Upper lobe of right lung (tissue), 1 donor: ENCODE data around the gene PTPN3. TPM values are rescaled to one million over a fixed set of nuclear protein-coding genes. Genes with fewer than 3 reads are reported as not detected.
"Not testable (repeated sequence)": the region's sequence is repeated elsewhere in the genome, so short reads cannot be mapped to it uniquely, and the experiment has no call there.

Experiments
- ATAC-seq: fragments of 200-7000 bp; cut with Tn5 transposase; one replicate; pipeline ENCODE4 v1.9.1; 2020; ENCODE audit warnings: mild to moderate bottlenecking, moderate library complexity
- DNase-seq: peaks from one replicate; pipeline ENCODE4 v3.0.0-alpha.2; 2020
- H3K27ac ChIP-seq: fragments of 200-600 bp; one replicate; pipeline ENCODE4 v1.8.0; 2022
- H3K27me3 ChIP-seq: fragments of 200-600 bp; one replicate; pipeline ENCODE4 v1.8.0; 2022; ENCODE audit warnings: mild to moderate bottlenecking
- H3K36me3 ChIP-seq: fragments of 200-600 bp; one replicate; pipeline ENCODE4 v1.8.0; 2022
- H3K4me1 ChIP-seq: fragments of 200-600 bp; one replicate; pipeline ENCODE4 v1.8.0; 2022
- H3K4me3 ChIP-seq: fragments of 200-600 bp; one replicate; pipeline ENCODE4 v1.8.0; 2022; ENCODE audit warnings: mild to moderate bottlenecking
- H3K9me3 ChIP-seq: fragments of 200-600 bp; one replicate; pipeline ENCODE4 v1.8.0; 2022
- CTCF ChIP-seq: fragments of 200-600 bp; IDR thresholded peaks from one replicate; pipeline ENCODE4 v1.8.0; 2022; ENCODE audit warnings: antibody characterized with exemption
- intact Hi-C: fragments of 100-400 bp; cut with DNase I; formaldehyde crosslinking; loops from one replicate; pipeline ENCODE4 v1.11.0; 2022
- total RNA-seq: library from RNA; stranded (reverse); fragmentation: NEBNext Ultra II Directional; extraction: Animal tissue kit (Norgen Biotek cat#: 25700); gene quantifications from one replicate; pipeline ENCODE4 v1.2.1, GENCODE V29; 2021
- donor health status: DM: no; HTN: yes; CAD: no; lungs with severe emphysema.

The PTPN3 gene
- total RNA-seq, 1 donor from 2014 or later: 17.1 TPM

GRCh38 chr9:109351032-109351431 lies 147.1 kb downstream of the PTPN3 start:
- no peak for TF ChIP-seq CTCF
- intact Hi-C loops: no loop called here
- ATAC-seq: no peak

GRCh38 chr9:109349421-109349846 lies 148.7 kb downstream of the PTPN3 start:
- H3K36me3 ChIP-seq: no peaks in the 10 kb centered on the region
- ATAC-seq (peak; percentile 60), DNase-seq (no peak)
- no peaks in the 10 kb centered on the region for H3K27me3 ChIP-seq
- no peak overlapping the region for H3K4me3 ChIP-seq
- no peaks in the 10 kb centered on the region for H3K9me3 ChIP-seq
- no peak overlapping the region for H3K27ac ChIP-seq
- H3K4me1 ChIP-seq: no peaks in the 10 kb centered on the region
- TF ChIP-seq CTCF: no peak
- intact Hi-C loops: no loop called here

More at GRCh38 chr9:109351032-109351431, 147.1 kb downstream of the PTPN3 start:
- H3K9me3 ChIP-seq: no peaks in the 10 kb centered on the region
- no peaks in the 10 kb centered on the region for H3K27me3 ChIP-seq
- no peak for DNase-seq
- H3K4me3 ChIP-seq: no peak overlapping the region
- no peaks in the 10 kb centered on the region for H3K36me3 ChIP-seq
- no peak overlapping the region for H3K27ac ChIP-seq
- no peaks in the 10 kb centered on the region for H3K4me1 ChIP-seq

GRCh38 chr9:109346904-109347303 lies 151.2 kb downstream of the PTPN3 start:
- ATAC-seq (no peak), DNase-seq (no peak)
- no peak for TF ChIP-seq CTCF
- no peaks in the 10 kb centered on the region for H3K27me3 ChIP-seq
- no peaks in the 10 kb centered on the region for H3K36me3 ChIP-seq
- no peaks in the 10 kb centered on the region for H3K9me3 ChIP-seq
- intact Hi-C loops: no loop called here
- no peak overlapping the region for H3K4me3 ChIP-seq
- H3K27ac ChIP-seq: no peak overlapping the region
- no peaks in the 10 kb centered on the region for H3K4me1 ChIP-seq

- intact Hi-C loops: no loop called here
- no peaks in the 10 kb centered on the region for H3K36me3 ChIP-seq
- DNase-seq (no peak), ATAC-seq (no peak)
- no peaks in the 10 kb centered on the region for H3K27me3 ChIP-seq
- peak overlapping the region; percentile 47 for H3K27ac ChIP-seq
- no peaks in the 10 kb centered on the region for H3K4me1 ChIP-seq
- no peaks in the 10 kb centered on the region for H3K9me3 ChIP-seq
- no peak for TF ChIP-seq CTCF
- no peak overlapping the region for H3K4me3 ChIP-seq
Observed at GRCh38 chr9:109344866-109345265, 153.2 kb downstream of the PTPN3 start.

GRCh38 chr9:109342878-109343277 lies 155.2 kb downstream of the PTPN3 start:
- ATAC-seq (no peak), DNase-seq (no peak)
- H3K4me1 ChIP-seq: no peaks in the 10 kb centered on the region
- no peak overlapping the region for H3K27ac ChIP-seq
- no peak for TF ChIP-seq CTCF
- no peak overlapping the region for H3K4me3 ChIP-seq
- H3K27me3 ChIP-seq: no peaks in the 10 kb centered on the region
- H3K36me3 ChIP-seq: no peaks in the 10 kb centered on the region
- intact Hi-C loops: no loop called here
- no peaks in the 10 kb centered on the region for H3K9me3 ChIP-seq

GRCh38 chr9:109341561-109341960 lies 156.5 kb downstream of the PTPN3 start:
- Histone ChIP-seq H3K4me1 (no peaks in the 10 kb centered on the region), H3K4me3 (no peak overlapping the region), H3K9me3 (no peaks in the 10 kb centered on the region), H3K36me3 (no peaks in the 10 kb centered on the region), H3K27me3 (no peaks in the 10 kb centered on the region), H3K27ac (no peak overlapping the region)
- peak; percentile 76 for DNase-seq
- TF ChIP-seq CTCF: no peak
- intact Hi-C loops: no loop called here
- ATAC-seq: peak; percentile 81

GRCh38 chr9:109340979-109341378 lies 157.1 kb downstream of the PTPN3 start:
- DNase-seq, ATAC-seq, H3K36me3 ChIP-seq, intact Hi-C loops, H3K4me3 ChIP-seq, H3K27ac ChIP-seq, H3K4me1 ChIP-seq, H3K9me3 ChIP-seq, H3K27me3 ChIP-seq: not testable (repeated sequence)
